ENCODE measurements around the gene PNMA8B. TPM values are rescaled to one million over a fixed set of nuclear protein-coding genes. Genes with fewer than 3 reads are reported as not detected.
A peak's percentile ranks its signal among the peaks of the same experiment; 100 is the strongest.

Gene PNMA8B
- total RNA-seq, 2 donors from 2014 or later = 3.1 to 5.9 TPM

DNA sequence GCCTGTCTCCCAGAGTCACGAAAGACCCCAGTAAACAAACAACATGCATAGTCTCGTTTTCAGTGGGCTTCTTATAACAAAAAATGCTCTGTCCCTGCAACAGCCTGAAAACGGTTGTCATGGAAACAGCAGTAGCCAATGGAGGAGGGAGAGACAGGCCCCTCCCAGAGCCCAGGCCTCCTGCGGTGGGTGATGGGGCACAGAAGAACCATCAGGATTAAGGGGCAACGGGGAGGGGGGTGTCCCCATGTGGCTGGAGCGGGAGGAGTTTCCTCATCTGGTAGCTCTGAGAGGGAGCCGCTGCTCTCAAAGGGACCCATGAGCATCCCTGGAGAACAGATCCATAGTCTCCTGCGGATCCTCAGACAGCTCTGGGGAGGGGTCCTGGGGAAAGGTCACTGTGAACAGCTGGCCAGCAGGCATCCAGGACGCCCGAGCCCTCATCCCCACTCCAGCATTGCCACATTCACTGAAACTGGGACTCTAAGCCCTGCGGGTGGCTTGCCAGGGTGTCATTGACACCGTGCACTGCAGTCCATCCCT is 37.5 kb upstream of the PNMA8B start:
- Mint-ChIP-seq H3K4me1 (peaks cover 4% of the 10 kb centered on the region), H3K9me3 (no peaks in the 10 kb centered on the region), H3K36me3 (ENCODE audit: low read depth) (no peaks in the 10 kb centered on the region), H3K4me3 (no peak overlapping the region), H3K27ac (no peak overlapping the region), H3K27me3 (ENCODE audit: insufficient read depth) (peaks cover 5% of the 10 kb centered on the region)
- Histone ChIP-seq H3K9ac (ENCODE audit: extremely low read depth, low read length, poor library complexity, severe bottlenecking) (no peak overlapping the region), H3K36me3 (ENCODE audit: control insufficient read depth, insufficient read depth, low read length) (no peaks in the 10 kb centered on the region), H3K4me1 (ENCODE audit: control insufficient read depth, insufficient read depth, low read length) (no peaks in the 10 kb centered on the region), H3K4me3 (ENCODE audit: low read length) (no peak overlapping the region), H3K9me3 (ENCODE audit: control insufficient read depth, low read length) (no peaks in the 10 kb centered on the region), H3K27me3 (ENCODE audit: control insufficient read depth, insufficient read depth, low read length, poor library complexity, severe bottlenecking) (no peaks in the 10 kb centered on the region), H3K27ac (ENCODE audit: low read depth, low read length) (peak overlapping the region; percentile 22)
- WGBS, 2 experiments (ENCODE audit: insufficient coverage in 1 of 2, insufficient read length in 1 of 2) = 61 to 77% methylated on average over 7 to 12 of the region's 12 CpGs
- TF ChIP-seq, protein P1, sequence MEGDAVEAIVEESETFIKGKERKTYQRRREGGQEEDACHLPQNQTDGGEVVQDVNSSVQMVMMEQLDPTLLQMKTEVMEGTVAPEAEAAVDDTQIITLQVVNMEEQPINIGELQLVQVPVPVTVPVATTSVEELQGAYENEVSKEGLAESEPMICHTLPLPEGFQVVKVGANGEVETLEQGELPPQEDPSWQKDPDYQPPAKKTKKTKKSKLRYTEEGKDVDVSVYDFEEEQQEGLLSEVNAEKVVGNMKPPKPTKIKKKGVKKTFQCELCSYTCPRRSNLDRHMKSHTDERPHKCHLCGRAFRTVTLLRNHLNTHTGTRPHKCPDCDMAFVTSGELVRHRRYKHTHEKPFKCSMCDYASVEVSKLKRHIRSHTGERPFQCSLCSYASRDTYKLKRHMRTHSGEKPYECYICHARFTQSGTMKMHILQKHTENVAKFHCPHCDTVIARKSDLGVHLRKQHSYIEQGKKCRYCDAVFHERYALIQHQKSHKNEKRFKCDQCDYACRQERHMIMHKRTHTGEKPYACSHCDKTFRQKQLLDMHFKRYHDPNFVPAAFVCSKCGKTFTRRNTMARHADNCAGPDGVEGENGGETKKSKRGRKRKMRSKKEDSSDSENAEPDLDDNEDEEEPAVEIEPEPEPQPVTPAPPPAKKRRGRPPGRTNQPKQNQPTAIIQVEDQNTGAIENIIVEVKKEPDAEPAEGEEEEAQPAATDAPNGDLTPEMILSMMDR (conservative IDR thresholded peaks at IDR 0.05) = no peak
- DNase-seq = no peak

- no peaks in the 10 kb centered on the region for H3K9me3 Mint-ChIP-seq
- no peak overlapping the region for H3K4me3 ChIP-seq (ENCODE audit: low read length)
These were observed 35.0 kb upstream of the PNMA8B start for GRCh38 chr19:46530636-46531035.

GRCh38 chr19:46529622-46530451 is 34.2 kb upstream of the PNMA8B start:
- Mint-ChIP-seq H3K4me1 (peaks cover 4% of the 10 kb centered on the region), H3K9me3 (no peaks in the 10 kb centered on the region), H3K4me3 (no peak overlapping the region), H3K27ac (no peak overlapping the region), H3K36me3 (ENCODE audit: low read depth) (no peaks in the 10 kb centered on the region), H3K27me3 (ENCODE audit: insufficient read depth) (peaks cover 2% of the 10 kb centered on the region)
- TF ChIP-seq, protein P1 (conservative IDR thresholded peaks at IDR 0.05) = peak; percentile 99
- DNase-seq = peak; percentile 88
- Histone ChIP-seq H3K27ac (ENCODE audit: low read depth, low read length) (no peak overlapping the region), H3K27me3 (ENCODE audit: control insufficient read depth, insufficient read depth, low read length, poor library complexity, severe bottlenecking) (no peaks in the 10 kb centered on the region), H3K4me1 (ENCODE audit: control insufficient read depth, insufficient read depth, low read length) (no peaks in the 10 kb centered on the region), H3K9ac (ENCODE audit: extremely low read depth, low read length, poor library complexity, severe bottlenecking) (no peak overlapping the region), H3K4me3 (ENCODE audit: low read length) (no peak overlapping the region), H3K36me3 (ENCODE audit: control insufficient read depth, insufficient read depth, low read length) (no peaks in the 10 kb centered on the region), H3K9me3 (ENCODE audit: control insufficient read depth, low read length) (no peaks in the 10 kb centered on the region)
- WGBS, 2 experiments (ENCODE audit: insufficient coverage in 1 of 2, insufficient read length in 1 of 2) = 5 to 22% methylated on average over 6 to 13 of the region's 13 CpGs

More at GRCh38 chr19:46530636-46531035, 35.0 kb upstream of the PNMA8B start:
- WGBS, 2 experiments (ENCODE audit: insufficient coverage in 1 of 2, insufficient read length in 1 of 2) = 91% methylated on average over 1 of the region's 1 CpG; no CpG with 5 or more reads in 1 of the 2 experiments
- Mint-ChIP-seq H3K36me3 (ENCODE audit: low read depth) (no peaks in the 10 kb centered on the region), H3K4me1 (peaks cover 4% of the 10 kb centered on the region), H3K27me3 (ENCODE audit: insufficient read depth) (peaks cover 5% of the 10 kb centered on the region), H3K4me3 (no peak overlapping the region), H3K27ac (no peak overlapping the region)
- DNase-seq = peak; percentile 68
- H3K9ac ChIP-seq (ENCODE audit: extremely low read depth, low read length, poor library complexity, severe bottlenecking) = no peak overlapping the region
- no peaks in the 10 kb centered on the region for H3K27me3 ChIP-seq (ENCODE audit: control insufficient read depth, insufficient read depth, low read length, poor library complexity, severe bottlenecking)
- TF ChIP-seq, protein P1 (conservative IDR thresholded peaks at IDR 0.05) = no peak
- H3K27ac ChIP-seq (ENCODE audit: low read depth, low read length) = no peak overlapping the region
- H3K4me1 ChIP-seq (ENCODE audit: control insufficient read depth, insufficient read depth, low read length) = no peaks in the 10 kb centered on the region
- no peaks in the 10 kb centered on the region for H3K36me3 ChIP-seq (ENCODE audit: control insufficient read depth, insufficient read depth, low read length)
- H3K9me3 ChIP-seq (ENCODE audit: control insufficient read depth, low read length) = no peaks in the 10 kb centered on the region
